OCI-LY7 (cell line): ENCODE data around the gene SIX3.

Experiments used
- EZH2phosphoT487 ChIP-seq: fragments of 200-600 bp; sonication (generic); IDR thresholded peaks from 2 replicates; pipeline ENCODE4 v1.6.1; 2018; ENCODE audit warnings: low read depth, borderline replicate concordance, mild to moderate bottlenecking, mixed run types, antibody characterized with exemption, low read length, moderate library complexity, mixed read lengths
- TF ChIP-seq, protein P1 (sequence below): fragments of 200-600 bp; sonication (generic); conservative IDR thresholded peaks from 2 replicates; pipeline ENCODE4 v1.5.1; 2014; ENCODE audit warnings: mild to moderate bottlenecking, antibody characterized with exemption, low read length, moderate library complexity, mixed read lengths

DNA sequence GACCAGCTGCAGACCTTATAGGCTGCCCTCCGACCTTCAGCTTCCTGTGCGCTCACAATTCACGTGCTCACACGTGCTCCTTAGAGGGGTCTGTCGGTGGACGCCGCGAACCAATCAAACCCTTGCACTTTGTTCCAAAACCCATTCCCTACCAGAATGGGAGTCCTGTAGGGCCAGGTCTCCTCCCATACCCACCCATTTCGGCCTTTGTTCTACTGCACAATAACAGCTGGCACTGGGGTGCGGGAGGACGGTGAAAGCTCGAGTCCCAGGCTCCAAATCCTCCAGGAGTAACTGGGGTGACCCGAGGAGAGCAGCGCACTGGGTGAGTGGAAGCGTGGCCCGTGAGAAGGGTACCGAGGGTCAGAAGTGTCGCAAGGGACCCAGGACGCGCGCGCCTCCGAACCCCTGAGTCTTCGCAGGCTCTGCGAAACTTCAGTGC is 13.0 kb downstream of the SIX3 start:
- TF ChIP-seq, protein P1, sequence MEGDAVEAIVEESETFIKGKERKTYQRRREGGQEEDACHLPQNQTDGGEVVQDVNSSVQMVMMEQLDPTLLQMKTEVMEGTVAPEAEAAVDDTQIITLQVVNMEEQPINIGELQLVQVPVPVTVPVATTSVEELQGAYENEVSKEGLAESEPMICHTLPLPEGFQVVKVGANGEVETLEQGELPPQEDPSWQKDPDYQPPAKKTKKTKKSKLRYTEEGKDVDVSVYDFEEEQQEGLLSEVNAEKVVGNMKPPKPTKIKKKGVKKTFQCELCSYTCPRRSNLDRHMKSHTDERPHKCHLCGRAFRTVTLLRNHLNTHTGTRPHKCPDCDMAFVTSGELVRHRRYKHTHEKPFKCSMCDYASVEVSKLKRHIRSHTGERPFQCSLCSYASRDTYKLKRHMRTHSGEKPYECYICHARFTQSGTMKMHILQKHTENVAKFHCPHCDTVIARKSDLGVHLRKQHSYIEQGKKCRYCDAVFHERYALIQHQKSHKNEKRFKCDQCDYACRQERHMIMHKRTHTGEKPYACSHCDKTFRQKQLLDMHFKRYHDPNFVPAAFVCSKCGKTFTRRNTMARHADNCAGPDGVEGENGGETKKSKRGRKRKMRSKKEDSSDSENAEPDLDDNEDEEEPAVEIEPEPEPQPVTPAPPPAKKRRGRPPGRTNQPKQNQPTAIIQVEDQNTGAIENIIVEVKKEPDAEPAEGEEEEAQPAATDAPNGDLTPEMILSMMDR, result no peak
- no peak for TF ChIP-seq EZH2phosphoT487
